Parathyroid adenoma (tissue), 2 donors: ENCODE data around the gene PPP1R15B.

Source experiments
- H2AFZ ChIP-seq: fragments of 300-600 bp; sonication (generic); one replicate; pipeline ENCODE4 v1.7.0; 2017; ENCODE audit warnings: antibody characterized with exemption, mild to moderate bottlenecking
- H3K27ac ChIP-seq: fragments of 300-600 bp; sonication (generic); one replicate; pipeline ENCODE4 v1.7.0; 2017
- H3K27me3 ChIP-seq: fragments of 300-600 bp; sonication (generic); one replicate; pipeline ENCODE4 v1.7.0; 2017; ENCODE audit warnings: low read length; ENCODE audit not compliant: control insufficient read depth, insufficient read depth
- H3K36me3 ChIP-seq: fragments of 300-600 bp; sonication (generic); one replicate; pipeline ENCODE4 v1.7.0; 2017; ENCODE audit warnings: low read length; ENCODE audit not compliant: control insufficient read depth, insufficient read depth
- H3K4me1 ChIP-seq: fragments of 300-600 bp; sonication (generic); one replicate; pipeline ENCODE4 v1.7.0; 2017; ENCODE audit warnings: control low read depth
- H3K4me2 ChIP-seq: fragments of 300-600 bp; sonication (generic); one replicate; pipeline ENCODE4 v1.7.0; 2017; ENCODE audit warnings: low read length
- H3K4me3 ChIP-seq: fragments of 300-600 bp; sonication (generic); one replicate; pipeline ENCODE4 v1.7.0; 2017; ENCODE audit warnings: low read depth, low read length
- H3K79me2 ChIP-seq: fragments of 300-600 bp; sonication (generic); one replicate; pipeline ENCODE4 v1.7.0; 2017; ENCODE audit warnings: control low read depth
- H3K9ac ChIP-seq: fragments of 300-600 bp; sonication (generic); one replicate; pipeline ENCODE4 v1.7.0; 2017; ENCODE audit warnings: mild to moderate bottlenecking
- H3K9me3 ChIP-seq: fragments of 300-600 bp; sonication (generic); one replicate; pipeline ENCODE4 v1.7.0; 2017; ENCODE audit warnings: low read length; ENCODE audit not compliant: control insufficient read depth
- CTCF ChIP-seq: fragments of 300-600 bp; sonication (generic); IDR thresholded peaks from one replicate; pipeline ENCODE4 v1.7.0; 2017; ENCODE audit warnings: antibody characterized with exemption, mild to moderate bottlenecking
- donor health status: primary hyperparathyroidism.

PPP1R15B gene

GRCh38 chr1:204456826-204457442 is 45.3 kb upstream of the PPP1R15B start:
- no peaks in the 10 kb centered on the region for H3K4me1 ChIP-seq
- no peaks in the 10 kb centered on the region for H3K36me3 ChIP-seq
- H2AFZ ChIP-seq, result no peak overlapping the region
- no peak overlapping the region for H3K4me2 ChIP-seq
- no peaks in the 10 kb centered on the region for H3K27me3 ChIP-seq
- H3K9ac ChIP-seq, result no peak overlapping the region
- TF ChIP-seq CTCF, result no peak
- no peak overlapping the region for H3K27ac ChIP-seq
- H3K9me3 ChIP-seq, result no peaks in the 10 kb centered on the region
- H3K79me2 ChIP-seq, result no peaks in the 10 kb centered on the region
- no peak overlapping the region for H3K4me3 ChIP-seq

- no peak overlapping the region for H3K4me3 ChIP-seq
- H3K79me2 ChIP-seq, result no peaks in the 10 kb centered on the region
- no peak overlapping the region for H2AFZ ChIP-seq
- H3K36me3 ChIP-seq, result no peaks in the 10 kb centered on the region
- no peaks in the 10 kb centered on the region for H3K27me3 ChIP-seq
- no peaks in the 10 kb centered on the region for H3K9me3 ChIP-seq
- H3K27ac ChIP-seq, result no peak overlapping the region
- no peak for TF ChIP-seq CTCF
- H3K9ac ChIP-seq, result no peak overlapping the region
- H3K4me1 ChIP-seq, result no peaks in the 10 kb centered on the region
- H3K4me2 ChIP-seq, result no peak overlapping the region
Measured at GRCh38 chr1:204455831-204456145, 44.2 kb upstream of the PPP1R15B start.

- H3K27ac ChIP-seq, result no peak overlapping the region
- no peak for TF ChIP-seq CTCF
- no peak overlapping the region for H3K9ac ChIP-seq
- no peaks in the 10 kb centered on the region for H3K36me3 ChIP-seq
- H3K79me2 ChIP-seq, result no peaks in the 10 kb centered on the region
- no peak overlapping the region for H3K4me2 ChIP-seq
- no peaks in the 10 kb centered on the region for H3K4me1 ChIP-seq
- no peak overlapping the region for H2AFZ ChIP-seq
- H3K27me3 ChIP-seq, result no peaks in the 10 kb centered on the region
- H3K4me3 ChIP-seq, result no peak overlapping the region
- no peaks in the 10 kb centered on the region for H3K9me3 ChIP-seq
Measured at GRCh38 chr1:204455063-204455830, 43.6 kb upstream of the PPP1R15B start.

GRCh38 chr1:204454476-204454875 is 42.9 kb upstream of the PPP1R15B start:
- Histone ChIP-seq H3K4me1 (no peaks in the 10 kb centered on the region), H2AFZ (no peak overlapping the region), H3K27me3 (no peaks in the 10 kb centered on the region), H3K27ac (no peak overlapping the region), H3K4me2 (no peak overlapping the region), H3K9ac (no peak overlapping the region), H3K36me3 (no peaks in the 10 kb centered on the region), H3K79me2 (no peaks in the 10 kb centered on the region), H3K4me3 (no peak overlapping the region), H3K9me3 (no peaks in the 10 kb centered on the region)
- no peak for TF ChIP-seq CTCF
